ENCODE data around the gene PATZ1.

PATZ1 gene

GRCh38 chr22:31292236-31292989 is 53.7 kb downstream of the PATZ1 start, which contains the start of gene PIK3IP1:
TSS of gene PIK3IP1 (minus strand) at chr22:31292488. CDS start at chr22:31292344, 144 bp downstream.
- DNase-seq (ENCODE audit: low read depth in 1 of 2, low spot score in 1 of 2), result peak; percentile 60 to 85
- TF ChIP-seq POLR2AphosphoS5 (IDR thresholded peaks at IDR 0.05; ENCODE audit: low read depth) (no peak), SPI1 (IDR thresholded peaks at IDR 0.05; ENCODE audit: borderline replicate concordance, low read depth) (peak; percentile 24; the same call in 1 of the 2 replicates), REST (IDR thresholded peaks at IDR 0.05; ENCODE audit: insufficient replicate concordance, low read depth) (no peak), GABPA (IDR thresholded peaks at IDR 0.05; ENCODE audit: low read depth) (no peak), CTCF (IDR thresholded peaks at IDR 0.05; ENCODE audit: insufficient read depth, low read length) (peak; percentile 38)
- no peaks in the 10 kb centered on the region for H3K27me3 ChIP-seq (ENCODE audit: insufficient read depth, poor library complexity, severe bottlenecking)
- peak within 1 kb of the TSS; percentile 74 for H3K4me3 ChIP-seq (replicated peaks; ENCODE audit: insufficient read depth, low read length)
- no peak within 1 kb of the TSS for H3K27ac ChIP-seq (replicated peaks)

- TF ChIP-seq REST (IDR thresholded peaks at IDR 0.05; ENCODE audit: insufficient replicate concordance, low read depth) (no peak), CTCF (IDR thresholded peaks at IDR 0.05; ENCODE audit: insufficient read depth, low read length) (no peak), GABPA (IDR thresholded peaks at IDR 0.05; ENCODE audit: low read depth) (no peak), SPI1 (IDR thresholded peaks at IDR 0.05; ENCODE audit: borderline replicate concordance, low read depth) (no peak), POLR2AphosphoS5 (IDR thresholded peaks at IDR 0.05; ENCODE audit: low read depth) (no peak)
- H3K27ac ChIP-seq (replicated peaks), result no peak overlapping the region
- no peaks in the 10 kb centered on the region for H3K27me3 ChIP-seq (ENCODE audit: insufficient read depth, poor library complexity, severe bottlenecking)
- peak overlapping the region; percentile 74 for H3K4me3 ChIP-seq (replicated peaks; ENCODE audit: insufficient read depth, low read length)
- peak in 1 of 2 experiments; percentile 5 for DNase-seq (ENCODE audit: low read depth in 1 of 2, low spot score in 1 of 2)
Observed at GRCh38 chr22:31291481-31292235, 54.5 kb downstream of the PATZ1 start.

- Histone ChIP-seq H3K4me3 (replicated peaks; ENCODE audit: insufficient read depth, low read length) (peak overlapping the region; percentile 74), H3K27me3 (ENCODE audit: insufficient read depth, poor library complexity, severe bottlenecking) (no peaks in the 10 kb centered on the region), H3K27ac (replicated peaks) (peak overlapping the region; percentile 63)
- peak; percentile 83 to 91 for DNase-seq (ENCODE audit: low read depth in 1 of 2, low spot score in 1 of 2)
- TF ChIP-seq REST (IDR thresholded peaks at IDR 0.05; ENCODE audit: insufficient replicate concordance, low read depth) (no peak), POLR2AphosphoS5 (IDR thresholded peaks at IDR 0.05; ENCODE audit: low read depth) (0 out of 2 replicates have a peak, but pooled peaks have one; percentile 25)
Observed at GRCh38 chr22:31290494-31291471, 55.4 kb downstream of the PATZ1 start.

Data from HL-60 (cell line).